Measurements from ENCODE around the gene APBB1. TPM values are rescaled to one million over a fixed set of nuclear protein-coding genes. Genes with fewer than 3 reads are reported as not detected.

The APBB1 gene
- total RNA-seq, 4 donors from 2014 or later, result 36.4 to 54.1 (median 45.4) TPM

- Histone ChIP-seq H3K4me3 (replicated peaks in 1 of 3) (no peak overlapping the region), H3K27ac (no peak overlapping the region), H3K36me3 (no peaks in the 10 kb centered on the region), H3K27me3 (no peaks in the 10 kb centered on the region), H3K9me3 (no peaks in the 10 kb centered on the region), H3K4me1 (no peaks in the 10 kb centered on the region)
- intact Hi-C loops (cut with DNase I), result loop anchor here (5.0 to 10.0 kb wide), 2 partner anchors 103 to 330 kb away; no protein-coding TSS in a partner anchor
- WGBS, 2 donors, result 63 to 77% methylated on average over 4 of the region's 4 CpGs
- DNase-seq, result no peak
- TF ChIP-seq POLR2A (IDR thresholded peaks at IDR 0.05) (no peak), CTCF (IDR thresholded peaks at IDR 0.05) (no peak)
Measured at GRCh38 chr11:6354651-6355485, 64.0 kb downstream of the APBB1 start.

GRCh38 chr11:6353367-6353987 lies 65.4 kb downstream of the APBB1 start:
- no peaks in the 10 kb centered on the region for H3K9me3 ChIP-seq
- no peak for TF ChIP-seq POLR2A (IDR thresholded peaks at IDR 0.05)
- peak; percentile 67 to 95 (median 86) for TF ChIP-seq CTCF (IDR thresholded peaks at IDR 0.05)
- peak; percentile 58 to 62 for DNase-seq
- H3K36me3 ChIP-seq, result no peaks in the 10 kb centered on the region
- H3K4me1 ChIP-seq, result no peaks in the 10 kb centered on the region
- no peaks in the 10 kb centered on the region for H3K27me3 ChIP-seq
- WGBS, 2 donors, result 6 to 9% methylated on average over 5 of the region's 5 CpGs
- H3K27ac ChIP-seq, result no peak overlapping the region
- no peak overlapping the region for H3K4me3 ChIP-seq (replicated peaks in 1 of 3)
- intact Hi-C loops (cut with DNase I), result loop anchor here (5.0 to 10.0 kb wide), 2 partner anchors 101 to 329 kb away; no protein-coding TSS in a partner anchor

GRCh38 chr11:6351782-6352382 lies 67.0 kb downstream of the APBB1 start:
- WGBS, 2 donors, result 78 to 84% methylated on average over 5 of the region's 5 CpGs

GRCh38 chr11:6350486-6350885 lies 68.4 kb downstream of the APBB1 start:
- no peak for DNase-seq
- Histone ChIP-seq H3K36me3 (no peaks in the 10 kb centered on the region), H3K27ac (no peak overlapping the region), H3K27me3 (no peaks in the 10 kb centered on the region), H3K4me3 (replicated peaks in 1 of 3) (no peak overlapping the region), H3K4me1 (no peaks in the 10 kb centered on the region), H3K9me3 (no peaks in the 10 kb centered on the region)
- intact Hi-C loops (cut with DNase I), result loop anchor here (5.0 to 10.0 kb wide), 2 partner anchors 98 to 326 kb away; no protein-coding TSS in a partner anchor
- TF ChIP-seq POLR2A (IDR thresholded peaks at IDR 0.05) (no peak), CTCF (IDR thresholded peaks at IDR 0.05) (no peak)
- WGBS, 2 donors, result 86 to 92% methylated on average over 2 of the region's 2 CpGs

More at GRCh38 chr11:6351782-6352382, 67.0 kb downstream of the APBB1 start:
- Histone ChIP-seq H3K9me3 (no peaks in the 10 kb centered on the region), H3K27me3 (no peaks in the 10 kb centered on the region), H3K36me3 (no peaks in the 10 kb centered on the region), H3K4me1 (no peaks in the 10 kb centered on the region), H3K4me3 (replicated peaks in 1 of 3) (no peak overlapping the region), H3K27ac (no peak overlapping the region)
- TF ChIP-seq CTCF (IDR thresholded peaks at IDR 0.05), result no peak
- no peak for TF ChIP-seq POLR2A (IDR thresholded peaks at IDR 0.05)
- intact Hi-C loops (cut with DNase I), result loop anchor here (5.0 to 10.0 kb wide), 2 partner anchors 100 to 327 kb away; no protein-coding TSS in a partner anchor
- DNase-seq, result no peak

All from thyroid gland (tissue), 4 donors.